Peyer's patch (tissue), 4 donors: Measurements from ENCODE around the gene PEF1.

Source experiments
- CTCF ChIP-seq, 6 experiments: fragments of 450-650 bp in 4 of 6; fragments of 200-600 bp in 2 of 6; sonication (generic) in 1 of 6; IDR thresholded peaks; one replicate each; pipeline ENCODE4 v1.5.1; 2017 to 2019; ENCODE audit warnings: antibody characterized with exemption in 6 of 6, mild to moderate bottlenecking in 3 of 6, moderate library complexity in 1 of 6
- POLR2A ChIP-seq, 2 donors: fragments of 450-650 bp; IDR thresholded peaks; one replicate each; pipeline ENCODE4 v1.5.1; 2017; ENCODE audit warnings: antibody characterized with exemption in 2 of 2, mild to moderate bottlenecking in 2 of 2, moderate library complexity in 2 of 2

DNA sequence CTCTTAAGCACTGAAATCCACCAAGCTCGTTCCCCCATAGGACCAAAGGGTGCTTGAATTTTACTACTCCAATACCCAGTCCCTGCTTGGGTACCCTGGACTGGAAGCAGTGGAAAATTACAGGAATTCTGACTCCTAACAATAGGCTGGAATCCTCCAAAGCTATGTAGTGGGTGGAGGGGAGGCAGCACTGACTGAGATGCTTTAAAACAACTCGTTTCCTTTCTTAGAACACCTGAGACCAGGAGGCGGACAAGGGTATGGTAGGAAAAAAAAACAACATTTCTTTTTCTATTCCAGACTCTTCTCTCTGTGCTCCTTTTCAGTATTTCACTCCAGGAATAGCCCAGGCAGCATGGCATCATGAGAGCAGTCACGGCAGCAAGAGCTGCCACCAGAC, 2.3 kb downstream of the PEF1 start:
- no peak for TF ChIP-seq CTCF (IDR thresholded peaks at IDR 0.05)
- TF ChIP-seq POLR2A (IDR thresholded peaks at IDR 0.05) = no peak
